GM10248 (cell line): Measurements from ENCODE around the gene FREM3.

Source experiments
- CTCF ChIA-PET: fragments of 300-600 bp; sonication (Branson Sonifier 250); formaldehyde crosslinking; extraction: SDS; loops from one replicate; lab custom pipeline; 2021; ENCODE audit warnings: antibody characterized with exemption; lab: Yijun Ruan, JAX
- POLR2A ChIA-PET: fragments of 350-650 bp; sonication (Branson Sonifier 250); formaldehyde crosslinking; extraction: SDS; loops from one replicate; lab custom pipeline; 2020; ENCODE audit warnings: antibody characterized with exemption; lab: Yijun Ruan, JAX
- DNase-seq: peaks from one replicate; pipeline ENCODE4 v3.0.0; 2012; ENCODE audit errors: extremely low spot score
- TF ChIP-seq, protein P1 (sequence below): IDR thresholded peaks from 2 replicates; pipeline ENCODE4 v1.5.1; 2012; ENCODE audit warnings: mild to moderate bottlenecking, low read depth; ENCODE audit errors: extremely low read depth, missing control alignments, control extremely low read depth

The FREM3 gene

DNA sequence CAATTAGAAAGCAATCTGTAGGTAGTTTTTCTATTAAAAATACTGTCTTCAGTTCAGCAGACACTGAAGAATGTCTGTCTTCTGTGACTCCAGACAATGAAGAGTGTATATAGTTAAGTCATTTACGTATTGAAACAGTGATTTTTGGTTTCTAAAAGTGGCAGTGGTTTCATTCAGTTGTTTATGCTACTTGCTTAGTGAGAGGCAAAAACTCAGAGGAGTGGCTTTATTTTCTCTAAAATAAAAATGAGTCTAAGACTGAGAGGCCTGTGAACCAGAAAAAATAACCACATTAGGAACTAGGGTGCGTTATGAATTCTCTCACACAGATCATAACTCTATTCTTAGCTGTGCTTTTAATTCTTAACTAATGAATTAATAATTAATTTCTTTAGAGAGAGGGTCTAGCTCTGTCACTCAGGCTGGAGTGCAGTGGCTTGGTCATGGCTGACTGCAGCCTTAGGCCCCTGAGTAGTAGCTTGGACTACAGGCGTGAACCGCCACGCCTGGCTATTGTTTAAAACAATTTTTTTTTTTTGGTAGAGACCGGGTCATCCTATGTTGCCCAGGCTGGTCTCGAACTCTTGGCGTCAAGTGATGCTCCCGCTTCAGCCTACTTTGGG is 31.4 kb downstream of the FREM3 start:
- POLR2A ChIA-PET: interaction anchor here (0.6 kb wide), 1 partner anchor 500 kb away, joined by 3 read pairs; no protein-coding TSS in a partner anchor
- CTCF ChIA-PET: interaction anchor here (0.6 kb wide), 1 partner anchor 17 kb away, joined by 3 read pairs; no protein-coding TSS in a partner anchor
- peak; percentile 23 for DNase-seq
- TF ChIP-seq, protein P1, sequence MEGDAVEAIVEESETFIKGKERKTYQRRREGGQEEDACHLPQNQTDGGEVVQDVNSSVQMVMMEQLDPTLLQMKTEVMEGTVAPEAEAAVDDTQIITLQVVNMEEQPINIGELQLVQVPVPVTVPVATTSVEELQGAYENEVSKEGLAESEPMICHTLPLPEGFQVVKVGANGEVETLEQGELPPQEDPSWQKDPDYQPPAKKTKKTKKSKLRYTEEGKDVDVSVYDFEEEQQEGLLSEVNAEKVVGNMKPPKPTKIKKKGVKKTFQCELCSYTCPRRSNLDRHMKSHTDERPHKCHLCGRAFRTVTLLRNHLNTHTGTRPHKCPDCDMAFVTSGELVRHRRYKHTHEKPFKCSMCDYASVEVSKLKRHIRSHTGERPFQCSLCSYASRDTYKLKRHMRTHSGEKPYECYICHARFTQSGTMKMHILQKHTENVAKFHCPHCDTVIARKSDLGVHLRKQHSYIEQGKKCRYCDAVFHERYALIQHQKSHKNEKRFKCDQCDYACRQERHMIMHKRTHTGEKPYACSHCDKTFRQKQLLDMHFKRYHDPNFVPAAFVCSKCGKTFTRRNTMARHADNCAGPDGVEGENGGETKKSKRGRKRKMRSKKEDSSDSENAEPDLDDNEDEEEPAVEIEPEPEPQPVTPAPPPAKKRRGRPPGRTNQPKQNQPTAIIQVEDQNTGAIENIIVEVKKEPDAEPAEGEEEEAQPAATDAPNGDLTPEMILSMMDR: no peak

GRCh38 chr4:143667461-143667860 is 33.0 kb downstream of the FREM3 start:
- TF ChIP-seq, protein P1: no peak
- ChIA-PET CTCF (no interaction called here), POLR2A (no interaction called here)
- DNase-seq: no peak

- no peak for DNase-seq
- CTCF ChIA-PET: no interaction called here
- TF ChIP-seq, protein P1: no peak
- POLR2A ChIA-PET: no interaction called here
Measured at GRCh38 chr4:143658336-143658735, 42.1 kb downstream of the FREM3 start.

- TF ChIP-seq, protein P1: no peak
- ChIA-PET CTCF (no interaction called here), POLR2A (no interaction called here)
- no peak for DNase-seq
Measured at GRCh38 chr4:143654571-143654970, 45.9 kb downstream of the FREM3 start.

- ChIA-PET POLR2A (no interaction called here), CTCF (no interaction called here)
- TF ChIP-seq, protein P1: no peak
- DNase-seq: no peak
Measured at GRCh38 chr4:143653031-143653430, 47.4 kb downstream of the FREM3 start.

DNA sequence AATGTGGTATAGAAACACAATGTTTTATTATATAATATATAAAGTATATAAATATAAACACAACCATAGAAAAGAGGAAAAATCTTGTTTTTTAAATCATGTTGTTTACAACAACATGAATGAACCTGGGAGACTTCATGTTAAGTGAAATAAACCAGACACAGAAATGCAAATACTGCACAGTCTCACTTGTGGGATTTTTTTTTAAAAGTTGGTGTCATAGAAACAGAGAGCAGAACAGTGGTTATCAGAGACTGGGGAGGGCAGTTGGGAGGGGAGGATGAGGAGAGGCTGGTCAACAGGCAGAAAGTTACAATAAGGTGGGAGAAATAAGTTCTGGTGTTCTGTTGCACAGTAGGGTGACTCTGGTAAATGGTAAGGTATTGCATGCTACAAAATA is 57.1 kb downstream of the FREM3 start:
- ChIA-PET POLR2A (no interaction called here), CTCF (no interaction called here)
- TF ChIP-seq, protein P1: no peak
- no peak for DNase-seq
